HG02678 (cell line): ENCODE measurements around the gene NTHL1.

Experiments
- ATAC-seq: cut with Tn5 transposase; IDR thresholded peaks from one replicate; pipeline ENCODE4 v1.9.1; 2021; ENCODE audit warnings: mild to moderate bottlenecking, moderate library complexity; ENCODE audit not compliant: unreplicated experiment

The NTHL1 gene

GRCh38 chr16:2047330-2048115 is at the start of gene NTHL1, which contains the start of gene TSC2:
Gene NTHL1 (minus strand): TSS chr16:2047834. CDS start chr16:2047823, 11 bp downstream.
Gene TSC2 (plus strand): TSS chr16:2047985. CDS start chr16:2048616, 631 bp downstream.
- peak; percentile 89 for ATAC-seq

GRCh38 chr16:2096853-2097595 is 49.4 kb upstream of the NTHL1 start:
- ATAC-seq, result no peak

- ATAC-seq, result no peak
These were observed 48.4 kb upstream of the NTHL1 start for GRCh38 chr16:2095918-2096582.

- ATAC-seq, result no peak
These were observed 47.8 kb upstream of the NTHL1 start for GRCh38 chr16:2095315-2095853.

- no peak for ATAC-seq
These were observed 46.2 kb upstream of the NTHL1 start for GRCh38 chr16:2093793-2094192.

GRCh38 chr16:2092866-2093265 is 45.2 kb upstream of the NTHL1 start:
- ATAC-seq, result no peak

GRCh38 chr16:2092256-2092620 is 44.6 kb upstream of the NTHL1 start:
- ATAC-seq, result no peak

GRCh38 chr16:2091547-2092255 is 44.1 kb upstream of the NTHL1 start:
- ATAC-seq, result no peak

- ATAC-seq, result no peak
These were observed 43.3 kb upstream of the NTHL1 start for GRCh38 chr16:2090777-2091546.

- ATAC-seq, result no peak
These were observed 42.8 kb upstream of the NTHL1 start for GRCh38 chr16:2090481-2090776.

GRCh38 chr16:2089706-2090480 is 42.3 kb upstream of the NTHL1 start:
- ATAC-seq, result no peak

- no peak for ATAC-seq
These were observed 41.2 kb upstream of the NTHL1 start for GRCh38 chr16:2088759-2089358.

GRCh38 chr16:2087748-2088631 is 40.4 kb upstream of the NTHL1 start:
- ATAC-seq, result no peak

GRCh38 chr16:2086812-2087747 is 39.4 kb upstream of the NTHL1 start:
- no peak for ATAC-seq

- no peak for ATAC-seq
These were observed 38.6 kb upstream of the NTHL1 start for GRCh38 chr16:2086106-2086742.

- no peak for ATAC-seq
These were observed 38.0 kb upstream of the NTHL1 start for GRCh38 chr16:2085669-2086068.
